SK-N-SH treated with all-trans-retinoic acid at 6 μM for 48 hours (cell line): ENCODE measurements around the gene HOMER1.

ENCODE experiments used
- ATAC-seq: fragments of 200-7000 bp; cut with Tn5 transposase; 3 replicates; pipeline ENCODE4 v1.9.1; 2020; ENCODE audit warnings: mild to moderate bottlenecking, moderate library complexity
- ARNTL ChIP-seq: fragments of 450-650 bp; formaldehyde crosslinking; IDR thresholded peaks from 2 replicates; pipeline ENCODE4 v1.5.0; 2020; ENCODE audit warnings: low read depth, mild to moderate bottlenecking, moderate library complexity, borderline replicate concordance
- BACH2 ChIP-seq: fragments of 250-450 bp; sonication (Bioruptor Pico); IDR thresholded peaks from 2 replicates; pipeline ENCODE4 v1.9.0; 2021; ENCODE audit warnings: mild to moderate bottlenecking, borderline replicate concordance
- CREB5 ChIP-seq: fragments of 250-450 bp; sonication (Bioruptor Pico); IDR thresholded peaks from 2 replicates; pipeline ENCODE4 v1.5.1; 2020; ENCODE audit warnings: low read depth, mild to moderate bottlenecking, moderate library complexity
- CSDC2 ChIP-seq: fragments of 250-450 bp; sonication (Bioruptor Pico); IDR thresholded peaks from 2 replicates; pipeline ENCODE4 v1.5.0; 2020; ENCODE audit warnings: mild to moderate bottlenecking, moderate library complexity
- ESRRG ChIP-seq: fragments of 250-450 bp; sonication (Bioruptor Pico); IDR thresholded peaks from 2 replicates; pipeline ENCODE4 v1.6.1; 2021; ENCODE audit warnings: mild to moderate bottlenecking
- GLIS3 ChIP-seq: fragments of 250-450 bp; sonication (Bioruptor Pico); IDR thresholded peaks from 2 replicates; pipeline ENCODE4 v1.5.0; 2020; ENCODE audit warnings: mild to moderate bottlenecking, moderate library complexity
- ISL1 ChIP-seq: fragments of 250-450 bp; sonication (Bioruptor Pico); IDR thresholded peaks from 2 replicates; pipeline ENCODE4 v2.1.2; 2022; ENCODE audit warnings: mild to moderate bottlenecking, moderate library complexity
- OSR1 ChIP-seq: fragments of 250-450 bp; sonication (Bioruptor Pico); IDR thresholded peaks from 2 replicates; pipeline ENCODE4 v1.8.0; 2022; ENCODE audit warnings: moderate library complexity, mild to moderate bottlenecking, inconsistent platforms
- PATZ1 ChIP-seq: fragments of 250-450 bp; sonication (Bioruptor Pico); IDR thresholded peaks from 2 replicates; pipeline ENCODE4 v1.8.0; 2020; ENCODE audit warnings: mild to moderate bottlenecking, moderate library complexity, borderline replicate concordance
- PPARA ChIP-seq: fragments of 250-450 bp; sonication (Bioruptor Pico); IDR thresholded peaks from 2 replicates; pipeline ENCODE4 v1.5.0; 2020; ENCODE audit warnings: mild to moderate bottlenecking, borderline replicate concordance
- RARB ChIP-seq: fragments of 250-450 bp; sonication (Bioruptor Pico); IDR thresholded peaks from 2 replicates; pipeline ENCODE4 v1.8.0; 2021; ENCODE audit warnings: mild to moderate bottlenecking, moderate library complexity
- SNAI2 ChIP-seq: fragments of 250-450 bp; sonication (Bioruptor Pico); IDR thresholded peaks from 2 replicates; pipeline ENCODE4 v1.5.0; 2020; ENCODE audit warnings: mild to moderate bottlenecking, moderate library complexity
- TCF4 ChIP-seq: fragments of 250-450 bp; sonication (Bioruptor Pico); IDR thresholded peaks from 2 replicates; pipeline ENCODE4 v1.8.0; 2021; ENCODE audit warnings: mild to moderate bottlenecking, moderate library complexity, borderline replicate concordance
- TSHZ2 ChIP-seq: fragments of 250-450 bp; sonication (Bioruptor Pico); IDR thresholded peaks from 2 replicates; pipeline ENCODE4 v1.5.0; 2020; ENCODE audit warnings: mild to moderate bottlenecking, moderate library complexity
- ZC3H10 ChIP-seq: fragments of 250-450 bp; sonication (Bioruptor Pico); IDR thresholded peaks from 2 replicates; pipeline ENCODE4 v1.5.1; 2021; ENCODE audit warnings: mild to moderate bottlenecking, moderate library complexity
- ZFP3 ChIP-seq: fragments of 250-450 bp; sonication (Bioruptor Pico); IDR thresholded peaks from 2 replicates; pipeline ENCODE4 v1.5.0; 2020; ENCODE audit warnings: mild to moderate bottlenecking, moderate library complexity
- ZFP30 ChIP-seq: fragments of 450-650 bp; formaldehyde crosslinking; IDR thresholded peaks from 2 replicates; pipeline ENCODE4 v1.5.0; 2022; ENCODE audit warnings: mild to moderate bottlenecking, moderate library complexity
- ZNF565 ChIP-seq: fragments of 450-650 bp; formaldehyde crosslinking; conservative IDR thresholded peaks from 2 replicates; pipeline ENCODE4 v1.5.0; 2020; ENCODE audit warnings: low read depth, mild to moderate bottlenecking, moderate library complexity
- ZNF70 ChIP-seq: fragments of 450-650 bp; formaldehyde crosslinking; IDR thresholded peaks from 2 replicates; pipeline ENCODE4 v1.5.0; 2020; ENCODE audit warnings: mild to moderate bottlenecking, moderate library complexity
- ZNF8 ChIP-seq: fragments of 450-650 bp; formaldehyde crosslinking; IDR thresholded peaks from 2 replicates; pipeline ENCODE4 v1.5.0; 2020; ENCODE audit warnings: mild to moderate bottlenecking, moderate library complexity
- TF ChIP-seq, protein P1 (sequence below): fragments of 250-450 bp; sonication (Bioruptor Pico); IDR thresholded peaks from 2 replicates; pipeline ENCODE4 v1.8.0; 2021; ENCODE audit warnings: low read depth, mild to moderate bottlenecking, moderate library complexity, borderline replicate concordance

The HOMER1 gene

GRCh38 chr5:79416499-79416898 lies 97.4 kb downstream of the HOMER1 start:
- ATAC-seq = no peak

GRCh38 chr5:79413112-79413511 lies 100.8 kb downstream of the HOMER1 start:
- no peak for TF ChIP-seq ISL1
- no peak for TF ChIP-seq ZNF8 (CRISPR knock-in tag)
- no peak for TF ChIP-seq GLIS3 (CRISPR knock-in tag)
- TF ChIP-seq ARNTL (CRISPR knock-in tag) = no peak
- no peak for TF ChIP-seq ZNF70 (CRISPR knock-in tag)
- TF ChIP-seq ESRRG (CRISPR knock-in tag) = no peak
- TF ChIP-seq CREB5 = no peak
- no peak for TF ChIP-seq ZFP30 (CRISPR knock-in tag)
- no peak for TF ChIP-seq SNAI2
- no peak for TF ChIP-seq ZNF565 (CRISPR knock-in tag)
- TF ChIP-seq PPARA (CRISPR knock-in tag) = no peak
- TF ChIP-seq ZC3H10 = no peak
- no peak for TF ChIP-seq TSHZ2 (CRISPR knock-in tag)
- TF ChIP-seq BACH2 (CRISPR knock-in tag) = no peak
- TF ChIP-seq CSDC2 (CRISPR knock-in tag) = no peak
- no peak for TF ChIP-seq OSR1 (CRISPR knock-in tag)
- TF ChIP-seq RARB (CRISPR knock-in tag) = no peak
- ATAC-seq = no peak

More at GRCh38 chr5:79416499-79416898, 97.4 kb downstream of the HOMER1 start:
- no peak for TF ChIP-seq ZNF8 (CRISPR knock-in tag)
- TF ChIP-seq GLIS3 (CRISPR knock-in tag) = no peak
- TF ChIP-seq ZC3H10 = no peak
- no peak for TF ChIP-seq ISL1

GRCh38 chr5:79408028-79408427 lies 105.9 kb downstream of the HOMER1 start:
- no peak for TF ChIP-seq CSDC2 (CRISPR knock-in tag)
- TF ChIP-seq ZC3H10 = no peak
- no peak for TF ChIP-seq PPARA (CRISPR knock-in tag)
- no peak for TF ChIP-seq ZFP3 (CRISPR knock-in tag)
- TF ChIP-seq PATZ1 (CRISPR knock-in tag) = no peak
- TF ChIP-seq, all 23 proteins: peak for 0
- ATAC-seq = no peak

DNA sequence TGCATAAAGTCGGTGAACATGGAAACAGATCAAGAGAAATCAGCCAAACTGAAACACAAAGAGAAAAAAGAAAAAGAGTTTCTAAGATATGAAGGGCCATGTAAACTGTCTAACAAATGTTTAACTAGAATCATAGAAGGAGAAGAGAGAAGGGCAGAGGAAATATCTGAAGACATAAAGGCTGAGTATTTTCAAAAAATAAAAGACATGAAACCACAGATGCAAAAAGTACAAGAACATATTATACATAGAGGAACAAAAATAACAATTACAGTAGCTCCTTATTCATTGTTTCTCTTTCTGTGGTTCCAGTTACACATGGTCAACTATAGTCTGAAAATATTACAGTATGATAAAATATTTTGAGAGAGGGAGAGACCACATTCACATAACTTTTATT lies 106.3 kb downstream of the HOMER1 start:
- TF ChIP-seq, protein P1, sequence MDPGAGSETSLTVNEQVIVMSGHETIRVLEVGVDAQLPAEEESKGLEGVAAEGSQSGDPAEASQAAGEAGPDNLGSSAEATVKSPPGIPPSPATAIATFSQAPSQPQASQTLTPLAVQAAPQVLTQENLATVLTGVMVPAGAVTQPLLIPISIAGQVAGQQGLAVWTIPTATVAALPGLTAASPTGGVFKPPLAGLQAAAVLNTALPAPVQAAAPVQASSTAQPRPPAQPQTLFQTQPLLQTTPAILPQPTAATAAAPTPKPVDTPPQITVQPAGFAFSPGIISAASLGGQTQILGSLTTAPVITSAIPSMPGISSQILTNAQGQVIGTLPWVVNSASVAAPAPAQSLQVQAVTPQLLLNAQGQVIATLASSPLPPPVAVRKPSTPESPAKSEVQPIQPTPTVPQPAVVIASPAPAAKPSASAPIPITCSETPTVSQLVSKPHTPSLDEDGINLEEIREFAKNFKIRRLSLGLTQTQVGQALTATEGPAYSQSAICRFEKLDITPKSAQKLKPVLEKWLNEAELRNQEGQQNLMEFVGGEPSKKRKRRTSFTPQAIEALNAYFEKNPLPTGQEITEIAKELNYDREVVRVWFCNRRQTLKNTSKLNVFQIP (CRISPR knock-in tag) = no peak
- TF ChIP-seq ZFP30 (CRISPR knock-in tag) (no peak), TSHZ2 (CRISPR knock-in tag) (no peak), CSDC2 (CRISPR knock-in tag) (no peak), BACH2 (CRISPR knock-in tag) (no peak), ZFP3 (CRISPR knock-in tag) (no peak), ISL1 (no peak), ZNF565 (CRISPR knock-in tag) (no peak), ARNTL (CRISPR knock-in tag) (no peak), ZNF8 (CRISPR knock-in tag) (no peak), CREB5 (no peak), RARB (CRISPR knock-in tag) (no peak), ZNF70 (CRISPR knock-in tag) (no peak), PATZ1 (CRISPR knock-in tag) (no peak), OSR1 (CRISPR knock-in tag) (no peak), TCF4 (CRISPR knock-in tag) (no peak), PPARA (CRISPR knock-in tag) (no peak)
- ATAC-seq = no peak
